Neural crest cell (in vitro differentiated cells): ENCODE data around the gene DIRAS1. TPM values are rescaled to one million over a fixed set of nuclear protein-coding genes. Genes with fewer than 3 reads are reported as not detected.

Experiments
- DNase-seq: peaks from one replicate; pipeline ENCODE4 v3.0.0; 2021; ENCODE audit warnings: low read depth, mixed read lengths, low spot score
- H3K27ac Mint-ChIP-seq: one replicate; pipeline ENCODE4 v1.8.0; 2021; ENCODE audit warnings: mild to moderate bottlenecking, mixed read lengths; ENCODE audit not compliant: unreplicated experiment
- H3K27me3 Mint-ChIP-seq: 2 replicates; pipeline ENCODE4 v1.8.0; 2021; ENCODE audit warnings: low read depth, mild to moderate bottlenecking, mixed read lengths
- H3K36me3 Mint-ChIP-seq: 2 replicates; pipeline ENCODE4 v1.8.0; 2021; ENCODE audit warnings: low read depth, mild to moderate bottlenecking, mixed read lengths
- H3K4me1 Mint-ChIP-seq: 2 replicates; pipeline ENCODE4 v1.8.0; 2021; ENCODE audit warnings: mixed read lengths
- H3K4me3 Mint-ChIP-seq: one replicate; pipeline ENCODE4 v1.8.0; 2021; ENCODE audit warnings: mild to moderate bottlenecking, mixed read lengths
- H3K9me3 Mint-ChIP-seq: 2 replicates; pipeline ENCODE4 v1.8.0; 2021; ENCODE audit warnings: mixed read lengths
- CTCF ChIP-seq: fragments of 200-600 bp; sonication (generic); conservative IDR thresholded peaks from 2 replicates; pipeline ENCODE4 v1.5.0; 2021; ENCODE audit warnings: antibody characterized with exemption, mild to moderate bottlenecking
- long read RNA-seq: library from polyadenylated mRNA; unstranded; transcript quantifications from one replicate; pipeline ENCODE4 v2.0.0, GENCODE V29; 2020
- total RNA-seq: library from RNA; stranded (reverse); gene quantifications from 2 replicates; pipeline ENCODE4 v1.2.1, GENCODE V29; 2021

Gene DIRAS1
- total RNA-seq, result 19.9 and 24.4 TPM in 2 replicates
- long read RNA-seq, result 0 reads

GRCh38 chr19:2720777-2721569, at the start of gene DIRAS1:
Gene DIRAS1 (minus strand): TSS chr19:2721372. CDS start chr19:2717806, 3,566 bp downstream.
- Mint-ChIP-seq H3K9me3 (no peaks in the 10 kb centered on the region), H3K4me1 (peaks cover 11% of the 10 kb centered on the region), H3K27me3 (peaks cover 25% of the 10 kb centered on the region), H3K27ac (no peak within 1 kb of the TSS), H3K36me3 (peaks cover under 1% of the 10 kb centered on the region), H3K4me3 (peak within 1 kb of the TSS; percentile 86)
- TF ChIP-seq CTCF, result no peak
- peak; percentile 45 for DNase-seq

GRCh38 chr19:2770055-2771013, 49.2 kb upstream of the DIRAS1 start:
- Mint-ChIP-seq H3K27me3 (no peaks in the 10 kb centered on the region), H3K4me3 (no peak overlapping the region), H3K27ac (no peak overlapping the region), H3K36me3 (peaks cover 4% of the 10 kb centered on the region), H3K4me1 (peaks cover 6% of the 10 kb centered on the region), H3K9me3 (no peaks in the 10 kb centered on the region)
- TF ChIP-seq CTCF, result no peak
- DNase-seq, result no peak

GRCh38 chr19:2769218-2769617, 48.0 kb upstream of the DIRAS1 start:
- DNase-seq, result no peak
- Mint-ChIP-seq H3K27me3 (no peaks in the 10 kb centered on the region), H3K4me1 (peaks cover under 1% of the 10 kb centered on the region), H3K4me3 (no peak overlapping the region), H3K36me3 (no peaks in the 10 kb centered on the region), H3K9me3 (no peaks in the 10 kb centered on the region), H3K27ac (no peak overlapping the region)
- TF ChIP-seq CTCF, result no peak

GRCh38 chr19:2768365-2769132, 47.4 kb upstream of the DIRAS1 start:
- Mint-ChIP-seq H3K27me3 (no peaks in the 10 kb centered on the region), H3K9me3 (no peaks in the 10 kb centered on the region), H3K4me3 (no peak overlapping the region), H3K27ac (no peak overlapping the region), H3K4me1 (no peaks in the 10 kb centered on the region), H3K36me3 (no peaks in the 10 kb centered on the region)
- no peak for DNase-seq
- no peak for TF ChIP-seq CTCF

- H3K36me3 Mint-ChIP-seq, result no peaks in the 10 kb centered on the region
- no peak for DNase-seq
- no peaks in the 10 kb centered on the region for H3K9me3 Mint-ChIP-seq
- no peak for TF ChIP-seq CTCF
- H3K4me3 Mint-ChIP-seq, result no peak overlapping the region
- H3K27me3 Mint-ChIP-seq, result no peaks in the 10 kb centered on the region
- H3K27ac Mint-ChIP-seq, result no peak overlapping the region
- H3K4me1 Mint-ChIP-seq, result no peaks in the 10 kb centered on the region
Measured at GRCh38 chr19:2767688-2768087, 46.5 kb upstream of the DIRAS1 start.
